GM12878 (cell line): Measurements from ENCODE around the gene SYCN. TPM values are rescaled to one million over a fixed set of nuclear protein-coding genes. Genes with fewer than 3 reads are reported as not detected.

Experiments used
- ATAC-seq: fragments of 200-7000 bp; cut with Tn5 transposase; 3 replicates; pipeline ENCODE4 v1.9.1; 2020; ENCODE audit warnings: mild to moderate bottlenecking, moderate library complexity
- BruUV-seq: library from RNA; stranded (reverse); fragments of 400-500 nt; replicated peaks from 2 replicates; lab custom pipeline; 2021; lab: Mats Ljungman, UMichigan
- CTCF ChIA-PET: fragments of 300-600 bp; sonication (Branson Sonifier 250); formaldehyde crosslinking; extraction: SDS; loops from one replicate; lab custom pipeline; 2021; ENCODE audit warnings: inconsistent platforms; lab: Yijun Ruan, JAX
- POLR2A ChIA-PET: fragments of 350-600 bp; formaldehyde crosslinking; extraction: SDS; loops from one replicate; lab custom pipeline; 2021; ENCODE audit warnings: inconsistent platforms; lab: Charles Lee
- RAD21 ChIA-PET: fragments of 300-600 bp; sonication (Branson Sonifier 250); formaldehyde crosslinking; loops from one replicate; lab custom pipeline; 2023; ENCODE audit warnings: antibody characterized with exemption; ENCODE audit not compliant: unreplicated experiment; lab: Charles Lee
- SMC1A ChIA-PET: fragments of 300-600 bp; sonication (Branson Sonifier 250); formaldehyde crosslinking; loops from one replicate; lab custom pipeline; 2023; ENCODE audit not compliant: unreplicated experiment, uncharacterized antibody; lab: Charles Lee
- DNase-seq: peaks from one replicate; pipeline ENCODE4 v3.0.0-alpha.2; 2011; ENCODE audit warnings: low read depth, low spot score
- FAIRE-seq: peaks from 3 replicates; lab custom pipeline; 2011; peaks lifted over from hg19 to GRCh38; lab: Jason Lieb, UNC
- H2AFZ ChIP-seq: 2 replicates; pipeline ENCODE4 v1.6.0; 2011; ENCODE audit warnings: low read depth, low read length, control low read depth; ENCODE audit not compliant: control insufficient read depth
- H3K27ac ChIP-seq: 2 replicates; pipeline ENCODE4 v1.5.1; 2011; ENCODE audit warnings: control low read depth; ENCODE audit not compliant: control insufficient read depth, insufficient read depth
- H3K27me3 ChIP-seq, 2 experiments: replicated peaks in 1 of 2; 2 replicates each; pipeline versions ENCODE4 v1.6.0 to v1.6.1; 2011; ENCODE audit warnings: low read length in 1 of 2; ENCODE audit not compliant: control insufficient read depth in 2 of 2, insufficient read depth in 2 of 2
- H3K36me3 ChIP-seq, 2 experiments: 2 replicates each; pipeline ENCODE4 v1.5.1; 2011; ENCODE audit warnings: low read length in 1 of 2; ENCODE audit not compliant: control insufficient read depth in 2 of 2, insufficient read depth in 2 of 2
- H3K4me1 ChIP-seq: 2 replicates; pipeline ENCODE4 v1.6.1; 2011; ENCODE audit warnings: mild to moderate bottlenecking, low read length, moderate library complexity, mixed read lengths; ENCODE audit not compliant: control insufficient read depth, insufficient read depth
- H3K4me2 ChIP-seq: 2 replicates; pipeline ENCODE4 v1.6.0; 2011; ENCODE audit warnings: control low read depth; ENCODE audit not compliant: control insufficient read depth, insufficient read depth
- H3K4me3 ChIP-seq: fragments of 200-600 bp; sonication (generic); 2 replicates; pipeline ENCODE4 v1.5.1; 2016
- H3K79me2 ChIP-seq: 2 replicates; pipeline ENCODE4 v1.6.0; 2011; ENCODE audit warnings: low read length; ENCODE audit not compliant: control insufficient read depth, insufficient read depth
- H3K9ac ChIP-seq: 2 replicates; pipeline ENCODE4 v1.8.0; 2011; ENCODE audit warnings: low read length, control low read depth, mixed read lengths; ENCODE audit not compliant: control insufficient read depth, insufficient read depth
- H3K9me3 ChIP-seq: replicated peaks from 3 replicates; pipeline ENCODE4 v1.5.1; 2011; ENCODE audit warnings: mild to moderate bottlenecking, low read length; ENCODE audit not compliant: control insufficient read depth, insufficient read depth
- H4K20me1 ChIP-seq: 2 replicates; pipeline ENCODE4 v1.6.0; 2011; ENCODE audit not compliant: control insufficient read depth, insufficient read depth
- CHD2 ChIP-seq: IDR thresholded peaks from 2 replicates; pipeline ENCODE4 v1.6.1; 2011; ENCODE audit warnings: low read depth, low read length, improper control_type of control experiment, borderline replicate concordance
- EGR1 ChIP-seq, 2 experiments: IDR thresholded peaks; 1 replicate in 1 of 2; 2 replicates in 1 of 2; pipeline ENCODE4 v1.6.1; 2011 to 2012; ENCODE audit warnings: low read depth in 2 of 2, low read length in 2 of 2, borderline replicate concordance in 1 of 2, mild to moderate bottlenecking in 1 of 2, moderate library complexity in 1 of 2
- PBX3 ChIP-seq: IDR thresholded peaks from 2 replicates; pipeline ENCODE4 v1.6.1; 2011; ENCODE audit warnings: mild to moderate bottlenecking, low read depth, low read length, moderate library complexity; ENCODE audit not compliant: insufficient replicate concordance
- RCOR1 ChIP-seq: conservative IDR thresholded peaks from 2 replicates; pipeline ENCODE4 v1.6.1; 2012; ENCODE audit warnings: low read depth, low read length, improper control_type of control experiment
- SREBF1 ChIP-seq: IDR thresholded peaks from 2 replicates; pipeline ENCODE4 v1.6.1; 2012; ENCODE audit warnings: mild to moderate bottlenecking, low read length
- ZNF592 ChIP-seq: fragments of 450-650 bp; IDR thresholded peaks from 2 replicates; pipeline ENCODE4 v1.6.1; 2017; ENCODE audit warnings: mild to moderate bottlenecking, moderate library complexity
- ZNF622 ChIP-seq: fragments of 450-650 bp; IDR thresholded peaks from 2 replicates; pipeline ENCODE4 v1.6.1; 2017; ENCODE audit warnings: mild to moderate bottlenecking, inconsistent platforms
- ZZZ3 ChIP-seq: IDR thresholded peaks from 2 replicates; pipeline ENCODE4 v1.6.1; 2011; ENCODE audit warnings: low read depth; ENCODE audit not compliant: control insufficient read depth, insufficient read length
- WGBS: methylation state at CpG from one replicate; pipeline ENCODE4 v1.1.6; 2016; ENCODE audit warnings: low lambda C conversion rate; ENCODE audit not compliant: insufficient replicate concordance, insufficient coverage; ENCODE audit errors: missing lambda C conversion rate; 5-methylcytosine and 5-hydroxymethylcytosine counted together
- in situ Hi-C: fragments of 300-500 bp; cut with MboI; formaldehyde crosslinking; loops from 9 replicates; pipeline ENCODE4 v1.14.3; 2018; ENCODE audit warnings: mixed read lengths
- intact Hi-C: fragments of 100-400 bp; cut with micrococcal nuclease; formaldehyde crosslinking; loops from one replicate; pipeline ENCODE4 v1.14.2; 2022; ENCODE audit not compliant: unreplicated experiment
- polyA plus RNA-seq, 11 experiments: library from polyadenylated mRNA; depleted of rRNA in 4 of 11; unstranded in 6 of 11; stranded (reverse) in 5 of 11; fragments of >200 nt; fragmentation: Nextera tagmentation in 4 of 11; fragmentation: Illumina TruSeq in 1 of 11; extraction: Ambion mirVana in 4 of 11; extraction: Trizol in 1 of 11; gene quantifications; 1 replicate in 1 of 11; 2 replicates in 10 of 11; pipeline versions ENCODE4 v1.2.1 to v1.2.3, GENCODE V29; 2011 to 2016; ENCODE audit warnings: inconsistent platforms in 2 of 11, missing spikeins in 2 of 11, low read depth in 1 of 11
- total RNA-seq, 4 experiments: library from RNA; depleted of rRNA in 3 of 4; stranded (reverse); fragments of >200 nt in 3 of 4; fragmentation: Illumina TruSeq in 1 of 4; extraction: Trizol in 1 of 4; gene quantifications; 2 replicates each; pipeline versions ENCODE4 v1.2.1 to v1.2.3, GENCODE V29; 2013 to 2021

SYCN gene
- total and polyA plus RNA-seq, 10 of the 15 experiments (the other 5 are each of a cell fraction or from before 2014, with no cell fraction given) = 0.54 TPM; not detected in 9

- TF ChIP-seq ZNF592 (no peak), CHD2 (no peak), RCOR1 (no peak), ZZZ3 (no peak), PBX3 (no peak), EGR1 (IDR thresholded peaks at IDR 0.05; ENCODE audit: borderline replicate concordance in 1 of 2, low read depth in 2 of 2, low read length in 2 of 2) (no peak)
- TF ChIP-seq, all 136 proteins: peak for 0
Observed at GRCh38 chr19:39155741-39156140, 48.3 kb downstream of the SYCN start (continued).

GRCh38 chr19:39155114-39155700, 48.9 kb downstream of the SYCN start:
- Histone ChIP-seq H3K4me3 (no peak overlapping the region), H3K4me2 (no peak overlapping the region), H3K36me3 (no peaks in the 10 kb centered on the region), H3K4me1 (no peaks in the 10 kb centered on the region), H3K79me2 (no peaks in the 10 kb centered on the region), H3K27ac (no peak overlapping the region), H3K9me3 (no peaks in the 10 kb centered on the region), H3K27me3 (no peaks in the 10 kb centered on the region), H2AFZ (no peak overlapping the region), H4K20me1 (no peaks in the 10 kb centered on the region), H3K9ac (no peak overlapping the region)
- ChIA-PET CTCF (no interaction called here), POLR2A (no interaction called here), SMC1A (no interaction called here), RAD21 (no interaction called here)
- intact Hi-C loops = no loop called here
- FAIRE-seq (no peak), DNase-seq (no peak), ATAC-seq (no peak)
- in situ Hi-C loops = no loop called here
- TF ChIP-seq SREBF1 (no peak), ZNF622 (no peak)
- BruUV-seq = no TSS peak
- WGBS = 60% methylated on average over 11 of the region's 11 CpGs
